D721Med (cell line): ENCODE results near the gene DEFB129.

Experiments
- DNase-seq: peaks from one replicate; pipeline ENCODE4 v3.0.0; 2011; ENCODE audit warnings: low spot score; ENCODE audit not compliant: insufficient read length
- FAIRE-seq: peaks from 2 replicates; lab custom pipeline; 2011; peaks lifted over from hg19 to GRCh38; lab: Jason Lieb, UNC
- CTCF ChIP-seq: IDR thresholded peaks from 2 replicates; pipeline ENCODE4 v1.5.1; 2012; ENCODE audit warnings: mild to moderate bottlenecking, control low read depth; ENCODE audit not compliant: insufficient read depth; ENCODE audit errors: missing control alignments

The DEFB129 gene

DNA sequence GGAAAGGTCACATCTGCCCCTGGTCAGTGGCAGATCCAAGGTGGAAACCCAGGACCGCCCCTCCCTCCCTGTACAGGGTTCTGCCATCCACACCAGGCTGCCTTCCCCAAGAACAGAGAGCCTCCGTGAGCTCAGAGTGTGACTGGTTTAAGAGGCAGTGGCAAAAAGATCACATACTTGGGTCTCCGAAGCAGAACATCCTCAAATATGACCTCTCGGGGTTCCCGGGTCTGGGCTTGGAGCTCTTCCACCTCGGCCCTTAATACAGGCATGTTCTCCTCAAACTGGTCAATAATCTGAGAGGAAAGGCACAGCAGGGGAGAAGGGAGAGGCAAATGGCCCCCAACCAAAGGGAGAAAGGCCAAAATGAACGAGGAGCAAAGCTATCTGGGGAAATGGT, 48.7 kb downstream of the DEFB129 start:
- DNase-seq (no peak), FAIRE-seq (no peak)
- no peak for TF ChIP-seq CTCF

- FAIRE-seq (no peak), DNase-seq (no peak)
- TF ChIP-seq CTCF, result no peak
These were observed 49.8 kb downstream of the DEFB129 start for GRCh38 chr20:276620-277495.

GRCh38 chr20:277496-277781, 50.4 kb downstream of the DEFB129 start:
- DNase-seq, result no peak
- FAIRE-seq, result no peak
- no peak for TF ChIP-seq CTCF

GRCh38 chr20:278181-278580, 51.1 kb downstream of the DEFB129 start:
- FAIRE-seq, result no peak
- TF ChIP-seq CTCF, result no peak
- DNase-seq, result no peak

GRCh38 chr20:278607-279571, 51.8 kb downstream of the DEFB129 start:
- no peak for FAIRE-seq
- DNase-seq, result no peak
- TF ChIP-seq CTCF, result no peak
